ENCODE data around the gene C16orf86.

GRCh38 chr16:67659675-67660563, 6.7 kb upstream of the C16orf86 start, which contains the start of gene ACD:
- TF ChIP-seq, protein P1, sequence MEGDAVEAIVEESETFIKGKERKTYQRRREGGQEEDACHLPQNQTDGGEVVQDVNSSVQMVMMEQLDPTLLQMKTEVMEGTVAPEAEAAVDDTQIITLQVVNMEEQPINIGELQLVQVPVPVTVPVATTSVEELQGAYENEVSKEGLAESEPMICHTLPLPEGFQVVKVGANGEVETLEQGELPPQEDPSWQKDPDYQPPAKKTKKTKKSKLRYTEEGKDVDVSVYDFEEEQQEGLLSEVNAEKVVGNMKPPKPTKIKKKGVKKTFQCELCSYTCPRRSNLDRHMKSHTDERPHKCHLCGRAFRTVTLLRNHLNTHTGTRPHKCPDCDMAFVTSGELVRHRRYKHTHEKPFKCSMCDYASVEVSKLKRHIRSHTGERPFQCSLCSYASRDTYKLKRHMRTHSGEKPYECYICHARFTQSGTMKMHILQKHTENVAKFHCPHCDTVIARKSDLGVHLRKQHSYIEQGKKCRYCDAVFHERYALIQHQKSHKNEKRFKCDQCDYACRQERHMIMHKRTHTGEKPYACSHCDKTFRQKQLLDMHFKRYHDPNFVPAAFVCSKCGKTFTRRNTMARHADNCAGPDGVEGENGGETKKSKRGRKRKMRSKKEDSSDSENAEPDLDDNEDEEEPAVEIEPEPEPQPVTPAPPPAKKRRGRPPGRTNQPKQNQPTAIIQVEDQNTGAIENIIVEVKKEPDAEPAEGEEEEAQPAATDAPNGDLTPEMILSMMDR (IDR thresholded peaks at IDR 0.05): peak in 1 of 5 experiments; percentile 6
- peak; percentile 95 for TF ChIP-seq POLR2A (IDR thresholded peaks at IDR 0.05)
